ELR (cell line): Measurements from ENCODE around the gene SLC30A3.
A peak's percentile ranks its signal among the peaks of the same experiment; 100 is the strongest.

ENCODE experiments used
- DNase-seq: peaks from one replicate; pipeline ENCODE4 v3.0.0-alpha.2; 2015; ENCODE audit warnings: low read depth

SLC30A3 gene

DNA sequence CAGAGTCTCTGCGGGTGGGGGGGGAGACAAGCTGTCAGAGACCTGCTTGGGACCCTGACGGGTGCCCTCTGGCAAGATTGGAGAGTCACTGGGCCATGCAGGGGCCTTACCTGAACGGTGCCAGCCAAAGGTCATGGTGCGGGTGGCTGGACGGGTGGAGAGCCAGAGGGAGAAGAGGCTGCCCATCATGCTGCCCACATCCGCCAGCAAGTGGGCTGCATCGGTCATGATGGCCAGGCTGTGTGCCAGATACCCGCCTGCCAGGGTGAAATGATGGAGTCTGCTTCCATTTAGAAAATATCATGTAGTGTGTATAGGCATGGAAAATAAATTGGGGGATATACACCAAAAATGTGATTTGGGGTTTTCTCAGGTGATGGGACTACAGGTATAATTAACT lies 4.8 kb downstream of the SLC30A3 start:
- no peak for DNase-seq

- DNase-seq = no peak
These were observed 5.9 kb downstream of the SLC30A3 start for GRCh38 chr2:27256855-27257454.

- DNase-seq = peak; percentile 59
These were observed 7.2 kb downstream of the SLC30A3 start for GRCh38 chr2:27255660-27256059.

GRCh38 chr2:27255187-27255586 lies 7.7 kb downstream of the SLC30A3 start:
- DNase-seq = no peak

DNA sequence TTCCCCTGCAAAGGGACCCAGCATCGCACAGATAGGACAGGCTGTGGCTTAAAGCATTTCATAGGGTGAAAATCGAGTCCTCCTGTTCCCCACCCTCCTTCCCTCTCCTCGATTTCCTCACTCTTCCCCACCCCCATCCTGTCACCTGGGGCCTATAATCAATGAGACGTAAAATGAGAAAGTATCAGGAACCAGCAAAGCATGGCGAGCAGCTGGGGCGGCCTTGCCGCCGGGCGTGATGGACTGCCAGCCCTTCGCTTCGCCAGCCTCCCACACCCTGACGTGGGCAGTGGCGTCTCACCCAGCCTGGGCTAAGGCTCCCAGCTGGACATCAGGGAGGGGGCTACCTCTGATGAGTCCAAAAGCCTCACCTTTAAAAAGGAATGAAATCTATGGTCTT lies 11.1 kb downstream of the SLC30A3 start:
- DNase-seq = no peak

DNA sequence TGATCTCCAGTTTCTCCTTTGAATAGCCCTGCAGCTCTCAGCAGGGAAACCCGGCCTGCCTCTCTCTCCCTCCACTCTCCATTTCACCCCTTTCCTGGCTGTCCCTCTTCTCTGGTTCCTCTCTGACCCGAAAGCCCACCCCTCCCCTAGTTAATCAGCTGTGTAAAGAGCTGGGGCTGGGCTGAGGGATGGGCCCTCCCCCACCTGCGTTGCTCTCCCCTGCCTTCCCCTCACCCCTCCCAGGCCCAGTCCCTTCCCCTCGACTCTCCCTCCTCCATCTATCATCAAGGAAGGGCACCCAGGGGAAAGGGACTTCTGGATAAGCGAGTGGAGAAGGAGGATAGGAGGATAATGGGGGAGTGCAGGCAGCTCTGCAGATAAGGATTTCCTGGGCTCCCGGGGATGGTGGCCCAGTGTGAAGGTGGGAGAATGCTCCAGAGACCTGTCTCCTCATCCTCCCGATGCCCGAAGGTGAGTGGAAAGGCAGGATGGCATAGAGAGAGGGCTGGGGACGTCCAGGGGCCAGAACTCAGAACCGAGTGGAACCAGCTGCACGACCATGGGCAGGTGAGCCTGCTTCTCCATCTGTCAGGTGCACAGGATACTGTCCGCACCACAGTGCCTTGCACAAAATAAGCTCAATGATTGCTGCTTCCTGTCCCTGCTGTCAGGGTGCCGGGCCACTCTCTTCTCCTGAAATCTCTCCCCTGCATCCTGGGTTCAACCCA lies 12.0 kb downstream of the SLC30A3 start:
- DNase-seq = no peak

DNA sequence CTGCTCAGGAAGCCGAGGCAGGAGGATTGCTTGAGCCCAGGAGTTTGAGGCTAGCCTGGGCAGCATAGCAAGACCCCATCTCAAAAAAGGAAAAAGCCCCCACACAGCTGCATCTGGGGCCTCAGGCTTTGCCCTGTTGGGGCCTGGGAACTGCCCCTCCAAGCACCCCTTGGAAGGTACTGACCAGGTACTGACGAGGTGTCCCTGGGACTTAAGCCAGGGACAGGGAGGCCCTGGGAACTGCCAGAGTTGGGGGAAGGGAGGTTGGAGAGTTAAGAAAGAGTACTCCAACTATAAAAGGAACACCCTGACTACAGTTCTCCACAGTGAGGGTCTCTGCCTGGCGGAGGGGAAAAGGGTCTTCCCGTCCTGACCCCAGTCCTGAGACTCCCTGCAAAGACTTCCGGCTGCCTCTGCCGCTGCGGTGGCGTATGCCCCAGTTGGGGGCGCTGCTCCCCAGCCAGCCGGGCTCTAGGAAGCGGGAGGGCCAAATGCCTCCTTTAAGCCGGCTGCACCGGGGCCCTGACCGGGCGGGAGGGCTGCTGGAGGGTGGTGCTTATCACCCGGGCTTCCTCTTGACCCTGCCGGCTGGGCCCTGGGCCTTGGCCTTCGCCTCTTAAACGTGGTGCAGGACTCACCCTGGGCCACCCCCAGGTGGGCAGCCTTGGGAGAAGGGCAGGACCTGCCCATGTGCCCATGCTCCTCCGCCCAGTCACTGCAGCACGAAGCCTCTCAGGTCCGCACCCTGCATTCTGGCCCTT lies 12.8 kb downstream of the SLC30A3 start:
- DNase-seq = peak; percentile 43

- no peak for DNase-seq
These were observed 13.5 kb downstream of the SLC30A3 start for GRCh38 chr2:27249159-27249890.

DNA sequence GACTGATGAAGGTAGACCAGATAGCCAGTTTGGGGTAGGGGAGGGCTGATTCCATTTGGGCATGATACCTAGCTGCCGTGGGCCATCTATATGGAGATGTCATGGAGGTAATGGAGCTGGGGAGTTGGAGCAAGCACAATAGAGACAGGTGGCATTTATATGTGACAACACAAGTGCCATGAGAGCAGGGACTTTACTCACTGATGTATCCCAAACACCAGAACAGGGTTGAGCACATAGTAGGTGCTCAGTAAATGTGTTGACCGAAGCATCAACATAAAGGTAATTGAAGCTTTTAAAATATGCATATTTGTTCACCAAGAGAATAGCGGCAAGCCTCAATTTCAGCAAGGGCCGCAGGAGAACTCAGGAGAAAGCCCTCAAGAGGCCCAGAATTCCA lies 15.0 kb downstream of the SLC30A3 start:
- no peak for DNase-seq

DNA sequence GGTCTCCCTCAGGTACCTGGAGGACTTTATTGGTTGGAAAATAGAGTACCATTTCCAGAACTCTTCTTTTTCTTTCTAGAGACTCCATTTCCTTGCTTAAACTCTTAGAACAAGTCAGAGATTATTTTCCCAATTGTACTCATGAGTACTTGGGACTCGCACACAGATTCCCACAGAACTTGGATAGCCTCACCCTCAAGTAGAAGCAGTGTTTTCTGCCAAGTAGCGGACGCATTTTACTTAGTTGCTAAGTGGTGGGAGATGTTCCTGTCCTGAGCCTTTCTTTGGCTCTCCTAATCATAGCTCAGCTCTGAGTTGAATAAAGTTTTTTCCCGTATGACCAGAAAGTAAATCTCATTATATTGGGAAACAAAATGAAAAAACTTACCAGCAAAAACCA lies 17.2 kb downstream of the SLC30A3 start:
- DNase-seq = no peak

DNA sequence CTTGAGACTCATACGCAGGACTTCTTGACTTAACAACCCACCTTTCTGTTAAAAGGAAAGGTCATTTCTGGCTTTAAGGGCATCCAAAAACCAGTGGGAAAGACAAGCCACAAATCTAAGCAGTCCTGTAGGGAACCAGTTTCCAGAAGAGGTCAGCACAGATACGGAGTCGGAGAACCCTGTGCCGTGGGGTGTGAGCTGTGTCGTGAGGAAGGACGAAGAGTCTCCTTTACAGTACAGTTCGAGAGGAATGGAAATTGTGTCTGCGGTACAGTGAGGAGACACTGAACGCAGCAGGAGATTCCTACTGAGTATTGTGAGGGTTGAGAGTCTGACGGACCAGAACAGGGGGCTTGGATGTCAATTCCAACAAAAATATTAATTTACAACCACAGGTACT lies 17.7 kb downstream of the SLC30A3 start:
- DNase-seq = no peak

GRCh38 chr2:27243391-27244130 lies 19.3 kb downstream of the SLC30A3 start:
- DNase-seq = no peak

GRCh38 chr2:27242614-27242951 lies 20.3 kb downstream of the SLC30A3 start:
- no peak for DNase-seq

GRCh38 chr2:27241761-27242613 lies 20.9 kb downstream of the SLC30A3 start:
- DNase-seq = no peak

DNA sequence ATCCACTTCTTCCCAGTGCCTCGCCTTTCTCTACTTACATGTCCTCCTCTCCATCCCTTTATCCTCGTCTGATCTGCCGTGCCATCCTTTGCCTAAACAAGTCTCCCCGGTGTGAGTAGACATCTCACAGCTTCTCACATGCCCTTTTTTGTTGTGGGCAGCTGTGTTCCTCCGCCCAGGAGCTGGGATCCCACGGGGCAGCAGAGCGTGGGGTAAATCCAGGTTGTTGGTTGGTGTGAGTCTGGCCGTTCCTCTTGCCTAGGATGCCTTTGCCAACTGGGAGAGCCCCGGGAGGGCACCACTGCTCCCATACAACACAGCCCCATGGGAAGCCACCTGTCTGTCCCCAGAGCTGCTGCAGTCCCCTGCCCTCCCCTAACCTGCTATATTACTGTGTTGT lies 22.4 kb downstream of the SLC30A3 start:
- DNase-seq = no peak

GRCh38 chr2:27238976-27239375 lies 23.9 kb downstream of the SLC30A3 start:
- DNase-seq = no peak

DNA sequence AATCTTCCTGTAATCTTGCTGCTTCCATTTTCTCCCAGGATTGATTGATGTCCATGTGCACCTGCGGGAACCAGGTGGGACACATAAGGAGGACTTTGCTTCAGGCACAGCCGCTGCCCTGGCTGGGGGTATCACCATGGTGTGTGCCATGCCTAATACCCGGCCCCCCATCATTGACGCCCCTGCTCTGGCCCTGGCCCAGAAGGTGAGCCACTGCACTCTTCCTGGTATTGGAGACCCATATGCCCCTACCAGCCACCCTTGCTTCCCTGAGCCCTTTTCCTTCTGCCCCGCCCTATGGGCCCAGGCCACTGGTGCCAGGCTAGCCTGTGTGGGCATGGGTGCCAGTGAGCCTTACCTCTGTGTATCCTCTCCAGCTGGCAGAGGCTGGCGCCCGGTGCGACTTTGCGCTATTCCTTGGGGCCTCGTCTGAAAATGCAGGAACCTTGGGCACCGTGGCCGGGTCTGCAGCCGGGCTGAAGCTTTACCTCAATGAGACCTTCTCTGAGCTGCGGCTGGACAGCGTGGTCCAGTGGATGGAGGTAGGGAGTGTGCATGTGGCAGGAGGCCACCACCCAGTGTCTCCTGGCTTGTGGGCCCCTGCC lies 25.4 kb downstream of the SLC30A3 start:
- DNase-seq = no peak

DNA sequence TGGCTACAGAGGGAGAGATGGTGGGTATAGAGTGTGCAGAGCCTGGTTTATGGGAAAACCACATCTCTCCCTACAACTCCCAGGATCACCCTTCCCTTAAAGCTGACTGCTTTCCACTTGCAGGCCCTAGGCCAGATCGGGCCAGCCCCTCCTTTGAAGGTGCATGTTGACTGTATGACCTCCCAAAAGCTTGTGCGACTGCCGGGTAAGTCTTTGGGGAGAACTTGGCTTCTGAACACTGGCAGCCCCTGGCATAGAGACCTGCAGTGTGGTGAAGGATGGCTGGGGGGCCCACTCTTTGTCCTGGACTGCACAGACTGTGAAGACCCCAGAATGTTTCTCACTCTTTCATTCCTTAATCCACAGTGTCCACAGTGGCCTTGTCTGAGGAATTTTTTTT lies 26.2 kb downstream of the SLC30A3 start:
- DNase-seq = no peak

DNA sequence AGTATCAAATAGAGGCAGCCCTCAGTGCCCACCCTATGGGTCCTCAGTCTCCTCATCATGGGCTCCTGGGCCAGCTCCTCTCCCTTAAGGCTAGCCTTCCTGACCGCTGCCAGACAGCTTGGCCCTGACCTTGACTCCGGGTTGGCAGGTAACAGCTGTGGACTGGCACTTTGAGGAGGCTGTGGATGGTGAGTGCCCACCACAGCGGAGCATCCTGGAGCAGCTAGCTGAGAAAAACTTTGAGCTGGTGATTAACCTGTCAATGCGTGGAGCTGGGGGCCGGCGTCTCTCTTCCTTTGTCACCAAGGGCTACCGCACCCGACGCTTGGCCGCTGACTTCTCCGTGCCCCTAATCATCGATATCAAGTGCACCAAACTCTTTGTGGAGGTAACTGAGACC lies 26.7 kb downstream of the SLC30A3 start:
- no peak for DNase-seq

DNA sequence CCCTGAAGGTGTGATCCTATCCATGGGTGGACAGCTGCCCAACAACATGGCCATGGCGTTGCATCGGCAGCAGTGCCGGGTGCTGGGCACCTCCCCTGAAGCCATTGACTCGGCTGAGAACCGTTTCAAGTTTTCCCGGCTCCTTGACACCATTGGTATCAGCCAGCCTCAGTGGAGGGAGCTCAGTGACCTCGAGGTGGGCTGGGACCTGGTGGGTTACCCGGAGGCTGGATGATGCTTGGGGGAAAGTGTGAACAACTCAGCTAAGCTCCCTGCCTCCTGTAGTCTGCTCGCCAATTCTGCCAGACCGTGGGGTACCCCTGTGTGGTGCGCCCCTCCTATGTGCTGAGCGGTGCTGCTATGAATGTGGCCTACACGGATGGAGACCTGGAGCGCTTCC lies 29.5 kb downstream of the SLC30A3 start:
- DNase-seq = no peak

- DNase-seq = no peak
These were observed 30.9 kb downstream of the SLC30A3 start for GRCh38 chr2:27231921-27232320.
